ENCODE results near the gene SORCS1.

Gene SORCS1

DNA sequence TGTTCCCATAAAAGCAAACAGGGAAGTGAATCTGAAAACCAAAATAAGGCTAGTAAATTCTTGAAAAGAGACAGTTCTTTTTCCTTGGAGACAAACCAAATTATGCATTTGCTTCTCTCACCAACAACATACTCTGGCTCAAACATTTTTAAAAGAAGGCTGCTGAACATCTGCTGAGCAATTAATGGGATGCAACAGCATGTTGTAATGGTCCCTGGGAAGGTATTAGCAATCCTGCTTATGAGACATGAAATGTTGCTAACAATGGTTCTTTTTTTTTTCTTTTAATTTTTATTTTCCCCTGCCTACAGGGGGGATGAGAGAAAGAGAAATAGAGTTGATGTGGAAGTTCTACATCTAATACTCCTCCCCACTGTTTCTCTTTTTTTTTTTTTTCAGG lies 572.1 kb downstream of the SORCS1 start:
- H3K79me2 ChIP-seq, result no peaks in the 10 kb centered on the region
- H3K4me2 ChIP-seq (ENCODE audit: low read length), result no peak overlapping the region
- H3K9me3 ChIP-seq (ENCODE audit: control insufficient read depth, low read length), result no peaks in the 10 kb centered on the region
- H2AFZ ChIP-seq, result no peak overlapping the region
- no peak overlapping the region for H3K9ac ChIP-seq
- no peaks in the 10 kb centered on the region for H3K36me3 ChIP-seq (ENCODE audit: control insufficient read depth, insufficient read depth, low read length)
- H3K27ac ChIP-seq, result no peak overlapping the region
- no peaks in the 10 kb centered on the region for H3K4me1 ChIP-seq
- no peak overlapping the region for H3K4me3 ChIP-seq (ENCODE audit: low read depth, low read length)
- H3K27me3 ChIP-seq (ENCODE audit: control insufficient read depth, insufficient read depth, low read length), result no peaks in the 10 kb centered on the region
- TF ChIP-seq, protein P1, sequence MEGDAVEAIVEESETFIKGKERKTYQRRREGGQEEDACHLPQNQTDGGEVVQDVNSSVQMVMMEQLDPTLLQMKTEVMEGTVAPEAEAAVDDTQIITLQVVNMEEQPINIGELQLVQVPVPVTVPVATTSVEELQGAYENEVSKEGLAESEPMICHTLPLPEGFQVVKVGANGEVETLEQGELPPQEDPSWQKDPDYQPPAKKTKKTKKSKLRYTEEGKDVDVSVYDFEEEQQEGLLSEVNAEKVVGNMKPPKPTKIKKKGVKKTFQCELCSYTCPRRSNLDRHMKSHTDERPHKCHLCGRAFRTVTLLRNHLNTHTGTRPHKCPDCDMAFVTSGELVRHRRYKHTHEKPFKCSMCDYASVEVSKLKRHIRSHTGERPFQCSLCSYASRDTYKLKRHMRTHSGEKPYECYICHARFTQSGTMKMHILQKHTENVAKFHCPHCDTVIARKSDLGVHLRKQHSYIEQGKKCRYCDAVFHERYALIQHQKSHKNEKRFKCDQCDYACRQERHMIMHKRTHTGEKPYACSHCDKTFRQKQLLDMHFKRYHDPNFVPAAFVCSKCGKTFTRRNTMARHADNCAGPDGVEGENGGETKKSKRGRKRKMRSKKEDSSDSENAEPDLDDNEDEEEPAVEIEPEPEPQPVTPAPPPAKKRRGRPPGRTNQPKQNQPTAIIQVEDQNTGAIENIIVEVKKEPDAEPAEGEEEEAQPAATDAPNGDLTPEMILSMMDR (IDR thresholded peaks at IDR 0.05), result no peak

DNA sequence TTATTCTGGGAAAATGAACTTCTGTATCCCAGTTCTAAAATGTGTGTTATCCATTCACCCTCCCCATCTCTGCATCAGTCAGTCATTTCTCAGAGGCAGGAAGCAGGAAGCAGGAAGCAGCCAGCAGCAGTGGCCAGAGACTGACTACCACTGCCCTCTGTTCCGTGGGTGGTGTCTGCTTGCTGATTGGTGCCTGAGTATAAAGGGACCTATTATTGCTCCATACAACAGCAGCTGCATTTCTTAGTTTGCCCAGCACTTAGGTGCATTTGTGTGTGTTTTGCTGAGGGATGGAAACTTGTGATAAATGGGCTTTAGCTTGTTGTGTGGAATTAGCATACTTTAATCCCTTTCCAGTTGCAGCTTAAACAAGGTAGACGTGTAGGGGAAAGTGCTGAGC lies 582.2 kb downstream of the SORCS1 start:
- TF ChIP-seq, protein P1 (IDR thresholded peaks at IDR 0.05), result no peak
- Histone ChIP-seq H3K9ac (no peak overlapping the region), H3K4me3 (ENCODE audit: low read depth, low read length) (no peak overlapping the region), H3K4me2 (ENCODE audit: low read length) (no peak overlapping the region), H3K27ac (no peak overlapping the region), H3K27me3 (ENCODE audit: control insufficient read depth, insufficient read depth, low read length) (no peaks in the 10 kb centered on the region), H3K9me3 (ENCODE audit: control insufficient read depth, low read length) (no peaks in the 10 kb centered on the region), H2AFZ (no peak overlapping the region), H3K36me3 (ENCODE audit: control insufficient read depth, insufficient read depth, low read length) (no peaks in the 10 kb centered on the region), H3K79me2 (no peaks in the 10 kb centered on the region), H3K4me1 (no peaks in the 10 kb centered on the region)

DNA sequence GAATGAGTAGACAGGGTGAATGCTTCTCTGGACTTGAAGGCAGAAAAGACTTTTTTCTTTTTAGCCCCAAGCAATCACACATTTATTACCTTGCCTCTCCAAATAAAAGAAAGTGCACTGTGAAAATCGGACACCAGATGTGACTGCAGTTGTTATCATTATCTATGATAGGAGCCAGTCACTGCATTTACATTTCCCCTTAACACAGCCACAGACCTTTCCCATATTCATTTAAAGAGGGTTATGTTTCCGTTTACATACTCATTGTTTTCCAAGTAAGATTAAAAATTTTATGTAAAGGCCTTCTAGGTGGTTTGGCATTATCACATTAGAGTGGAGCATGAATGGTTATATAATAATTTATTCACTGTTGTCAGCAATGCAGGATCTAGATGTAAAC lies 586.8 kb downstream of the SORCS1 start:
- Histone ChIP-seq H2AFZ (no peak overlapping the region), H3K9me3 (ENCODE audit: control insufficient read depth, low read length) (no peaks in the 10 kb centered on the region), H3K27me3 (ENCODE audit: control insufficient read depth, insufficient read depth, low read length) (no peaks in the 10 kb centered on the region), H3K4me2 (ENCODE audit: low read length) (no peak overlapping the region), H3K27ac (no peak overlapping the region), H3K36me3 (ENCODE audit: control insufficient read depth, insufficient read depth, low read length) (no peaks in the 10 kb centered on the region), H3K9ac (no peak overlapping the region), H3K4me3 (ENCODE audit: low read depth, low read length) (no peak overlapping the region), H3K4me1 (no peaks in the 10 kb centered on the region), H3K79me2 (no peaks in the 10 kb centered on the region)
- TF ChIP-seq, protein P1 (IDR thresholded peaks at IDR 0.05), result no peak

DNA sequence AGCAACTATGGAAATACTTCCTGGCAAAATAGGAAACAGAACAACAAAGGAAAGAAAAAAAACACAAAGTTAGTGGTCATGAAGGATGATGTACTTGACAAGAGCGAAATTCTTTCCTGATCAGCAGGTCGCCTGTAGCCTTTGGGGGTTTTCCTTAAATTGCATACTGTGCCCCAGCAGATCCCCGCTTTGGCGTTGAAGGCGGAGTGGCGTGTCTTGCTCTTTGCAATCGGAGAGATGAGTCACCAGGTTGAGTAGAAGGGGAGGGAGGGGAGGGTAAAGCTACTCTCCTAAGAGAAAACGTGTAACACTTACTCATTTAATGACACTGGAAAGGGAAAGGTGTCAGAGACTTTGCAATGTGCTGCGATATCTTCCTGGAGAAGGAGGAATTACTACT lies 587.2 kb downstream of the SORCS1 start:
- TF ChIP-seq, protein P1 (IDR thresholded peaks at IDR 0.05), result no peak
- Histone ChIP-seq H3K4me2 (ENCODE audit: low read length) (no peak overlapping the region), H3K27me3 (ENCODE audit: control insufficient read depth, insufficient read depth, low read length) (no peaks in the 10 kb centered on the region), H3K9ac (no peak overlapping the region), H3K79me2 (no peaks in the 10 kb centered on the region), H3K27ac (no peak overlapping the region), H3K4me3 (ENCODE audit: low read depth, low read length) (no peak overlapping the region), H3K36me3 (ENCODE audit: control insufficient read depth, insufficient read depth, low read length) (no peaks in the 10 kb centered on the region), H3K9me3 (ENCODE audit: control insufficient read depth, low read length) (no peaks in the 10 kb centered on the region), H2AFZ (no peak overlapping the region), H3K4me1 (no peaks in the 10 kb centered on the region)

DNA sequence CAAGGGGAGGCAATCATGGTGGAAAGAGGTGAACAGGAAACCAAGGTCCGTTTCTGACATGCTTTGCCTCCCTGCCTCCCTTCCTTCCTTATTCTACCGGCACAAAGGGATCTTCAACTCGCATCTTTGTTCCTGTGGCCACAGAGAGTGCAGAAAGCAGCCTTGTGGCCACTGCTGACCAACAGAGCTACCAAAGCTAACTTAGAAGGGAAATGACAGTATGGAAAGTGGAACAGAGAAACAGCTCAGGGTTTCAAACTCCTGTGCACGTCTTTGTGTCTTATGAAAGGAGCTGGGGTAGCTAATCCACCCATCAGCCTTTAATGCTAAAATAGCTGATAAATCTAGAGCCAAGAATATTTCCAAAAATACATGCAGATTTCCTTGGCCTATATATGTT lies 588.0 kb downstream of the SORCS1 start:
- Histone ChIP-seq H3K9me3 (ENCODE audit: control insufficient read depth, low read length) (no peaks in the 10 kb centered on the region), H3K79me2 (no peaks in the 10 kb centered on the region), H3K36me3 (ENCODE audit: control insufficient read depth, insufficient read depth, low read length) (no peaks in the 10 kb centered on the region), H3K27me3 (ENCODE audit: control insufficient read depth, insufficient read depth, low read length) (no peaks in the 10 kb centered on the region), H3K27ac (no peak overlapping the region), H3K4me3 (ENCODE audit: low read depth, low read length) (no peak overlapping the region), H3K4me2 (ENCODE audit: low read length) (no peak overlapping the region), H3K4me1 (no peaks in the 10 kb centered on the region), H2AFZ (no peak overlapping the region), H3K9ac (no peak overlapping the region)
- TF ChIP-seq, protein P1 (IDR thresholded peaks at IDR 0.05), result no peak
